Neural progenitor cell (in vitro differentiated cells): ENCODE results near the gene MCM5.

Experiments
- EZH2 ChIP-seq: fragments of 200-600 bp; sonication (generic); IDR thresholded peaks from 2 replicates; pipeline ENCODE4 v1.6.1; 2017; ENCODE audit warnings: antibody characterized with exemption, mild to moderate bottlenecking, moderate library complexity
- TF ChIP-seq, protein P1 (sequence below): fragments of 200-600 bp; sonication (generic); IDR thresholded peaks from 2 replicates; pipeline ENCODE4 v1.5.1; 2017; ENCODE audit warnings: antibody characterized with exemption, mild to moderate bottlenecking

DNA sequence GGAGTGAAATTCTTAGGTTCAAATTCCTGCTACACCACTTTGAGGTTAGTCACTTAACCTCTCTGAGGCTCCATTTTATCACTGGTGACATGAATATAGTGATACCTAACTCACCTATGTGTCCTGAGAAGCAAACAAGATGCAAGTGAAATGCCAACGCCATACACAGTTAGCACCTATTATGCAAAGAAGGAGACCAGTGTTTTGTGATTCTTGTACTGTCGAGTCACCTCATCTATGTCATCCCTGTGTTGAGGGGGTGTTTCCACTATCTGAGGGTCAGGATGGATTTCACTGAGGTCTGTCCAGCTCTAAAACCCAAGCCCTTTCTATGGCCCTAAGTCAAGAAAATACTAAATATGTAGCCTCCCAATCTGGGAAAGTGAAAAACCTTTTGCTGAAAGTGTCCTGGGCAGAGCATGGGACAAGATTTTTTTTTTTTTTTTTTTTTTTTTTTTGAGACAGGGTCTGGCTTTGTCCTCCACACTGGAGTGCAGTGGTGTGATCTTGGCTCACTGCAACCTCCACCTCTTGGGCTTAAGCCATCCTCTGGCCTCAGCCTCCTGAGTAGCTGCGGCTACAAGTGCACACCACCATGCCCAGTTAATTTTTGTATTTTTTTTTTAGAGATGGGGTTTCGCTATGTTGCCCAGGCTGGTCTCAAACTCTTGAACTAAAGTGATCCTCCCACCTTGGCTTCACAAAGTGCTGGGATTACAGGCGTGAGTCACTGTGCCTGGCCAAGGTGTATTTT lies 5.0 kb upstream of the MCM5 start:
- TF ChIP-seq, protein P1, sequence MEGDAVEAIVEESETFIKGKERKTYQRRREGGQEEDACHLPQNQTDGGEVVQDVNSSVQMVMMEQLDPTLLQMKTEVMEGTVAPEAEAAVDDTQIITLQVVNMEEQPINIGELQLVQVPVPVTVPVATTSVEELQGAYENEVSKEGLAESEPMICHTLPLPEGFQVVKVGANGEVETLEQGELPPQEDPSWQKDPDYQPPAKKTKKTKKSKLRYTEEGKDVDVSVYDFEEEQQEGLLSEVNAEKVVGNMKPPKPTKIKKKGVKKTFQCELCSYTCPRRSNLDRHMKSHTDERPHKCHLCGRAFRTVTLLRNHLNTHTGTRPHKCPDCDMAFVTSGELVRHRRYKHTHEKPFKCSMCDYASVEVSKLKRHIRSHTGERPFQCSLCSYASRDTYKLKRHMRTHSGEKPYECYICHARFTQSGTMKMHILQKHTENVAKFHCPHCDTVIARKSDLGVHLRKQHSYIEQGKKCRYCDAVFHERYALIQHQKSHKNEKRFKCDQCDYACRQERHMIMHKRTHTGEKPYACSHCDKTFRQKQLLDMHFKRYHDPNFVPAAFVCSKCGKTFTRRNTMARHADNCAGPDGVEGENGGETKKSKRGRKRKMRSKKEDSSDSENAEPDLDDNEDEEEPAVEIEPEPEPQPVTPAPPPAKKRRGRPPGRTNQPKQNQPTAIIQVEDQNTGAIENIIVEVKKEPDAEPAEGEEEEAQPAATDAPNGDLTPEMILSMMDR = no peak
- no peak for TF ChIP-seq EZH2
